HepG2 (cell line): Measurements from ENCODE around the gene MCMBP.
"Not testable (repeated sequence)": the region's sequence is repeated elsewhere in the genome, so short reads cannot be mapped to it uniquely, and the experiment has no call there.

Experiments used
- MAFK ChIP-seq, 2 experiments: IDR thresholded peaks in 1 of 2; conservative IDR thresholded peaks in 1 of 2; 2 replicates each; pipeline ENCODE4 v1.6.1; 2011; ENCODE audit warnings: improper control_type of control experiment in 2 of 2, low read length in 2 of 2
- PHB2 ChIP-seq: fragments of 450-650 bp; IDR thresholded peaks from 2 replicates; pipeline ENCODE4 v1.6.1; 2018; ENCODE audit not compliant: partially characterized antibody
- ZNF775 ChIP-seq: sonication (generic); formaldehyde crosslinking; IDR thresholded peaks from 2 replicates; pipeline ENCODE4 v1.4.0; 2020; ENCODE audit warnings: missing genetic modification reagents, mild to moderate bottlenecking, moderate library complexity, borderline replicate concordance

DNA sequence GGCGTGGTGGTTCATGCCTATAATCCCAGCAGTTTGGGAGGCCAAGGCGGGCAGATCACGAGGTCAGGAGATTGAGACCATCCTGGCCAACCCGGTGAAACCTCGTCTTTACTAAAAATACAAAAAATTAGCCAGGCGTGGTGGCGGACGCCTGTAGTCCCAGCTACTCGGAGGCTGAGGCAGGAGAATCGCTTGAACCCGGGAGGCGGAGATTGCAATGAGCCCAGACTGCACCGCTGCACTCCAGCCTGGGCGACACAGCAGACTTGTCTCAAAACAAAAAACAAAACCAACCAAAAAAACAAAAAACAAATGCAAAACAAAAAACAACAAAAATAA, 19.2 kb upstream of the MCMBP start:
- not testable (repeated sequence) for TF ChIP-seq PHB2; MAFK (conservative IDR thresholded peaks at IDR 0.05 in 1 of 2, IDR thresholded peaks at IDR 0.05 in 1 of 2; ENCODE audit: low read length in 2 of 2); ZNF775 (CRISPR knock-in tag)
